ENCODE measurements around the gene MPHOSPH10.
"Not testable (repeated sequence)": the region's sequence is repeated elsewhere in the genome, so short reads cannot be mapped to it uniquely, and the experiment has no call there.

Gene MPHOSPH10

GRCh38 chr2:71173096-71173495 is 42.7 kb downstream of the MPHOSPH10 start:
- no peak for DNase-seq (ENCODE audit: low spot score)

- no peak for DNase-seq (ENCODE audit: low spot score)
These were observed 43.8 kb downstream of the MPHOSPH10 start for GRCh38 chr2:71174207-71174606.

DNA sequence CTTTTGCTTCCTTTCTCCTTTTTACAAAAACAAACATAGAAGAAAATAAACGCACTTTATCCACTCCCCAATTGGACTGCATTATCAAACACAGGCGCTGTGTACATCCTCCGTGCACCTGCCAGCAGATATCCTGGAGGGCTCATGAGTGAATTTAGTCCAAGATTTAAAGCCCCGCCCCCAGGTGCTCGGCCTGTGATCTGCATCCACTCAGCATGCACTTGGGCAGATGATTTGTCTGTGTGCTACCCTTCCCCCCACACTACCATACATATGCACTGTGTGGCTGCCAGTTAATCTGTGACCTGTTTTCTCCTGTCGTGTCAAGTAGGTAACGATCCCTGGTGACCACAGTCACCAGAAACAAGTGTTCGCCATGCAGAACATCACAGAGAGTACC is 48.4 kb downstream of the MPHOSPH10 start:
- DNase-seq (ENCODE audit: low spot score): not testable (repeated sequence)

DNA sequence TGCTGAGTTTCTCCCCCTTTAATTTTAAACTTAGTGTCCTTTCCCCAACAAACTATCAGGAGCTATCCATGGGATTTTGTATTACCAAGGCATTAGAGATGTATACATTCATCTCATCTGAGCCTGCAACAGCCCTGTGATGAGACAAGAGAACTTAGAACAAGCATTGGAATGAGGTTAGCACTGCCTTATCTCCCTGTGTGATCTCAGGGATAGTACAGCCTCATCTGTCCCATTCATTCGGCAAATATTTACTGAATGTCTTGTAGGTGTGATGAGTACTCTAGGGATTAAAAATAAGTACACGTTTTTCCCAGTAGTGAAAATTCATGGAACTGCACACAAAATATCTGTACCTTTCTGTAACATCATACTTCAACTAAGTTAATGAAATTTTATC is 50.9 kb downstream of the MPHOSPH10 start:
- DNase-seq (ENCODE audit: low spot score): no peak

DNA sequence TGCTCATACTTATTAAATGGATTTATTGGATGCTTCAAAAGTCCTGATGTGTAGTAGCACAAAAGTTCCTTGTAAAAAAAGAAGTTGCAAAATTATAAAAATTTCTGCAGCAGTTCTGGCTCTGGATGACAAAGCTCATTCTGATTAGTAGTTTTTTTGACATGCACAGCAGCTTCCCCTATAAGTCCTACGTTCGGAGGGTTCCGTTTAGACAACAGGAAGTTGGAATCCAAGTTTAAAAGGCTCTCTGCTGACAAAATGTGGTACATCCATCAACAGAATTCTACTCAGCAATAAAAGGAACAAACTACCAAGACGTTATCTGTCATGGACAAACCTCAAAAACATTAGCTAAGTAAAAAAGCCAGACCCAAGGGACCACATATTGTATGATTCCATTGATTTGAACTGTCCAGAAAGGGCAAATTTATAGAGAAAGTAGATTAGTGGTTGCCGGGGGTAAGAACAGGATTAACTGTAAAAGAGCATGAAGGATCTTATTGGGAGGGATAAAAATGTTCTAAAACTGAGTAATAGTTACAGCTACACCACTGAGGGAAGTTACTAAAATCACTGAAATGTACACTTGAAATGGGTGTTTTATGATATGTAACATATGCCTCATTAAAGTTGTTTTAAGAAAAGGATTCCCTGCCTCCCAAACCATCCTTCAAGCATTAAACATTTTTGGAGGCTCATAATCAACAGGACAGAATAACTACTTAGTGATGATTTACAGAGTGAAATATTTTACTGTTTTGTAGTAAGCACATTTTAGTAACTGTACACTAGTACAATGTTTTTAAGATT is 53.1 kb downstream of the MPHOSPH10 start:
- not testable (repeated sequence) for DNase-seq (ENCODE audit: low spot score)

DNA sequence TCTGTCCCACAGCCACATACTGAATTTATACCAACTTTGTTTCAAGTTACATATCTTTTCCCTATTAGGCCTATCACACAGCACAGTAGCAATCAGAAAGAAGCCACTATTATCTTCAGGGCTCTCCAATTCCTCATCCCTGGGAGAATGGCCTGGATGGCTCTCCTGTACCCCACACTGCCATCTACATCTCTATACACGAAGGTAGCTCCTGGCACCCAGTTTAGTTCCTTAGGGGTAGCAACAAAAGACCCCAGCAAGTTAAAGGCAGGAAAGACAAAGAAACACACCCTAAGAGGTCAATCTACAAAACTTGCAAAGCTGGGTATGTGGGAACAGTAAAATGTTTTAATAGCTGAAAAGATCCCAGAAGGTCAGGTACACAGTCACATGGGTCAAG is 56.5 kb downstream of the MPHOSPH10 start:
- no peak for DNase-seq (ENCODE audit: low spot score)

GRCh38 chr2:71187589-71187988 is 57.2 kb downstream of the MPHOSPH10 start:
- no peak for DNase-seq (ENCODE audit: low spot score)

GRCh38 chr2:71190656-71191569 is 60.5 kb downstream of the MPHOSPH10 start:
- no peak for DNase-seq (ENCODE audit: low spot score)

- no peak for DNase-seq (ENCODE audit: low spot score)
These were observed 61.1 kb downstream of the MPHOSPH10 start for GRCh38 chr2:71191570-71191943.

Small RNAs within 50 kb of the gene (small RNA-seq; reads per million reads assigned to genes)
- gene AC007881.1: 0 reads per million in 2 experiments

Measured in SK-N-DZ (cell line).